Measurements from ENCODE around the gene CRIP2. TPM values are rescaled to one million over a fixed set of nuclear protein-coding genes. Genes with fewer than 3 reads are reported as not detected.

The CRIP2 gene
- polyA plus RNA-seq, 1 donor (not counting 4 experiments of a cell fraction or from before 2014, with no cell fraction given) = 4.8 TPM

DNA sequence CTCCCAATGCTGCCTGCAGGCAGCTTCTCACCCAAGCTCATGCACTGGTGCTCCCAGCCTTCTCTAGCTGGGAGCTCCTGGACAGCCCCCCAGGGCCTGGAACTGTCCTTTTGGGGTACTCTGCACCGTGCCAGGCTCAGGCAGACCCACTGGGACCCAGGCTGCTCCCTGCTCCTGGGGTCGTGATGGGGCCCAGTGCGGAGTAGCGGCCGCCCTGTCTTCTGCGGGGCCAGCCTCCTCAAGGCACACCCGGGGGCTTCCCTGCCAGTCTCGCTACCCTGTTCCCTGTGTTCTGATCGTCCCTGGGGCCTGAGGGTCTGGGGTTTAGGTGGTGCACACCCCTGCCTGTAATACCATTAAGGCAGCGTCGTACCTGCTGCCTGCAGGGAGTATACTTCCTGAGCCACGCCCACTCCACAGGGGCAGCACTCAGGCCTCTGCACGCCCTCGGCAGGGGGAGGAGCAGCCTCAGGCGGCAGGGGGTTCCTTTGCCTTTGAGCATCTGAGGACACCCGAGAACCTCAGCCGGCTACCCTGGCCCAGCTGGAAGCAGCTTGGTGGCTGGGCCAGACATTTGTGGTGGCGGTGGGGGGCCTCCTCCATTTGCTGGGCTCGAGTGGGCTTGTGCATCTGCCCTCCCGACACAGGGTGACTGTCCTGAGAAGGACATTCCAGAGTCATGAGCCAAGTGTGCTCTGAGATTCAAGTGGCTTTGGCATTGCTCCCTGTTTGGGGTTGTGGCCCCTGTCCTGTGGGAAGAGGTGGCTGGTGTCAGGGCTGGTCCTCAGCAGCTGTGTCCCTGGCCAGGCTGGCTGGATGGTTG is 9.2 kb upstream of the CRIP2 start:
- DNase-seq (ENCODE audit: low read depth, low spot score) (no peak), FAIRE-seq (no peak)

DNA sequence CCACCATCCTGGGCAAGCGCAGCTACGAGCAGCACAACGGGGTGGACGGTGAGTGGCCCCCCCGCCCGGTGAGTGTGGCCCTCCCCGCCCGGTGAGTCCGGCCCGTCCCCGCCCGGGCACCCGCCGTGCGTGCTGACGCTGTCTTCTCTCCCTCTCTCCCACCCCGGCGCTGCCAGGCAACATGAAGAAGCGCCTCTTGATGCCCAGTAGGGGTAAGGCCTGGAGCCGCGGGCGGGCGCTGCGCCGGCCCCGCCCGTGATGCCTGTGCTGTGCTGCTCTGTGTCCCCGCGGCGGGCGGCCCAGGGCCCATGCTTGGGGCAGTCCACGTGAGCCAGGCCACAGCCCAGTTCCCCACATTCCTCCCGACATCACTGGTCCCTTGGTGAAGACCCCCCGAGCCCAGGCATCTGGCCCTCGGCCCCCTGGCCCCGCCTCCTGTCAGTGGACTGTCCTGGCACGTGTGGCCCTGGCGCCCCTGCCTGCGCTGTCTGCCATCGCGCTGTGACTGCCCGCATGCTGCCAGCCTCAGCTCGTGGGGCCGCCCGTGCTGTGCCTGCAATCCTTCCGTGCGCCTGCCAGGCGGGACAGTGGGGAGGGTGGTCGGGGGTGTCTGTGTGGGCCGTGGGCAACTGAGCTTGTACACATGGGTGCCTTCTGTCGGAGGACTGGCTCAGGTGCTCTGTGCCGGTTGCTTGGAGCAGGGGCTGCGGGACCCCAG is 7.9 kb upstream of the CRIP2 start:
- dilution Hi-C loops (cut with MboI; ENCODE audit: extremely low pct_ligation_motif_present, low sequenced_read_pairs) = no loop called here

More for the DNA sequence above, 9.2 kb upstream of the CRIP2 start:
- Histone ChIP-seq H3K27me3 (ENCODE audit: control insufficient read depth, extremely low read depth, insufficient read depth, low read length) (no peaks in the 10 kb centered on the region), H3K9me1 (ENCODE audit: control insufficient read depth, extremely low read depth, insufficient read depth, low read length) (no peaks in the 10 kb centered on the region), H3K36me3 (ENCODE audit: control insufficient read depth in 2 of 2, extremely low read depth in 1 of 2, insufficient read depth in 2 of 2, low read length in 2 of 2) (peaks cover 2 to 30% of the 10 kb centered on the region in 2 experiments), H3K9me3 (ENCODE audit: control insufficient read depth, low read depth, low read length) (no peaks in the 10 kb centered on the region), H2AFZ (ENCODE audit: control insufficient read depth, low read length) (no peak overlapping the region), H3K4me1 (ENCODE audit: control insufficient read depth, extremely low read depth, insufficient read depth, low read length) (peaks cover 5% of the 10 kb centered on the region), H3K79me2 (ENCODE audit: control insufficient read depth, insufficient read depth, low read length) (no peaks in the 10 kb centered on the region), H3K9ac (ENCODE audit: control insufficient read depth, extremely low read depth, insufficient read depth, low read length) (no peak overlapping the region), H3K4me2 (ENCODE audit: control insufficient read depth, extremely low read depth, insufficient read depth, low read depth, low read length) (no peak overlapping the region), H4K20me1 (ENCODE audit: control insufficient read depth, extremely low read depth, insufficient read depth, low read length) (no peaks in the 10 kb centered on the region), H3K4me3 (ENCODE audit: control insufficient read depth in 2 of 3, extremely low read depth in 1 of 3, insufficient read depth in 2 of 3, low read depth in 1 of 3, low read length in 3 of 3) (no peak overlapping the region), H3K27ac (ENCODE audit: control insufficient read depth, insufficient read depth, low read length) (no peak overlapping the region)
- TF ChIP-seq, protein P1, sequence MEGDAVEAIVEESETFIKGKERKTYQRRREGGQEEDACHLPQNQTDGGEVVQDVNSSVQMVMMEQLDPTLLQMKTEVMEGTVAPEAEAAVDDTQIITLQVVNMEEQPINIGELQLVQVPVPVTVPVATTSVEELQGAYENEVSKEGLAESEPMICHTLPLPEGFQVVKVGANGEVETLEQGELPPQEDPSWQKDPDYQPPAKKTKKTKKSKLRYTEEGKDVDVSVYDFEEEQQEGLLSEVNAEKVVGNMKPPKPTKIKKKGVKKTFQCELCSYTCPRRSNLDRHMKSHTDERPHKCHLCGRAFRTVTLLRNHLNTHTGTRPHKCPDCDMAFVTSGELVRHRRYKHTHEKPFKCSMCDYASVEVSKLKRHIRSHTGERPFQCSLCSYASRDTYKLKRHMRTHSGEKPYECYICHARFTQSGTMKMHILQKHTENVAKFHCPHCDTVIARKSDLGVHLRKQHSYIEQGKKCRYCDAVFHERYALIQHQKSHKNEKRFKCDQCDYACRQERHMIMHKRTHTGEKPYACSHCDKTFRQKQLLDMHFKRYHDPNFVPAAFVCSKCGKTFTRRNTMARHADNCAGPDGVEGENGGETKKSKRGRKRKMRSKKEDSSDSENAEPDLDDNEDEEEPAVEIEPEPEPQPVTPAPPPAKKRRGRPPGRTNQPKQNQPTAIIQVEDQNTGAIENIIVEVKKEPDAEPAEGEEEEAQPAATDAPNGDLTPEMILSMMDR (optimal IDR thresholded peaks at IDR 0.05 in 1 of 3, IDR thresholded peaks at IDR 0.05 in 1 of 3, conservative IDR thresholded peaks at IDR 0.05 in 1 of 3; ENCODE audit: extremely low read depth in 1 of 3, insufficient read depth in 2 of 3, low read length in 3 of 3) = no peak
- no peak for TF ChIP-seq EZH2 (IDR thresholded peaks at IDR 0.05; ENCODE audit: low read length)
- dilution Hi-C loops (cut with MboI; ENCODE audit: extremely low pct_ligation_motif_present, low sequenced_read_pairs) = no loop called here

More for the DNA sequence above, 7.9 kb upstream of the CRIP2 start:
- Histone ChIP-seq H3K9me1 (ENCODE audit: control insufficient read depth, extremely low read depth, insufficient read depth, low read length) (no peaks in the 10 kb centered on the region), H3K4me2 (ENCODE audit: control insufficient read depth, extremely low read depth, insufficient read depth, low read depth, low read length) (no peak overlapping the region), H3K27ac (ENCODE audit: control insufficient read depth, insufficient read depth, low read length) (no peak overlapping the region), H3K36me3 (ENCODE audit: control insufficient read depth in 2 of 2, extremely low read depth in 1 of 2, insufficient read depth in 2 of 2, low read length in 2 of 2) (peaks cover 0 to 25% of the 10 kb centered on the region in 2 experiments), H3K9ac (ENCODE audit: control insufficient read depth, extremely low read depth, insufficient read depth, low read length) (no peak overlapping the region), H3K4me1 (ENCODE audit: control insufficient read depth, extremely low read depth, insufficient read depth, low read length) (peaks cover 5% of the 10 kb centered on the region), H2AFZ (ENCODE audit: control insufficient read depth, low read length) (no peak overlapping the region), H3K79me2 (ENCODE audit: control insufficient read depth, insufficient read depth, low read length) (no peaks in the 10 kb centered on the region), H3K4me3 (ENCODE audit: control insufficient read depth in 2 of 3, extremely low read depth in 1 of 3, insufficient read depth in 2 of 3, low read depth in 1 of 3, low read length in 3 of 3) (no peak overlapping the region), H3K9me3 (ENCODE audit: control insufficient read depth, low read depth, low read length) (no peaks in the 10 kb centered on the region), H4K20me1 (ENCODE audit: control insufficient read depth, extremely low read depth, insufficient read depth, low read length) (no peaks in the 10 kb centered on the region), H3K27me3 (ENCODE audit: control insufficient read depth, extremely low read depth, insufficient read depth, low read length) (no peaks in the 10 kb centered on the region)
- TF ChIP-seq, protein P1 (optimal IDR thresholded peaks at IDR 0.05 in 1 of 3, IDR thresholded peaks at IDR 0.05 in 1 of 3, conservative IDR thresholded peaks at IDR 0.05 in 1 of 3; ENCODE audit: extremely low read depth in 1 of 3, insufficient read depth in 2 of 3, low read length in 3 of 3) = no peak
- TF ChIP-seq EZH2 (IDR thresholded peaks at IDR 0.05; ENCODE audit: low read length) = no peak
- no peak for DNase-seq (ENCODE audit: low read depth, low spot score)
- no peak for FAIRE-seq

Measured in keratinocyte (primary cell).